ENCODE measurements around the gene RHOXF2B.
"Not testable (repeated sequence)": the region's sequence is repeated elsewhere in the genome, so short reads cannot be mapped to it uniquely, and the experiment has no call there.

The RHOXF2B gene

GRCh38 chrX:120077590-120077989 lies at the start of gene RHOXF2B:
RHOXF2B (minus strand) TSS chrX:120077690; CDS start chrX:120077552, 138 bp downstream.
- DNase-seq: not testable (repeated sequence)

- DNase-seq: no peak
Observed at GRCh38 chrX:120125444-120125843, 48.0 kb upstream of the RHOXF2B start.

- no peak for DNase-seq
Observed at GRCh38 chrX:120120223-120120622, 42.7 kb upstream of the RHOXF2B start.

GRCh38 chrX:120115438-120115963 lies 38.0 kb upstream of the RHOXF2B start, which contains the start of gene RHOXF1:
RHOXF1 (minus strand) TSS chrX:120115913; CDS start chrX:120115862, 51 bp downstream.
- DNase-seq: no peak

GRCh38 chrX:120111611-120112010 lies 34.1 kb upstream of the RHOXF2B start:
- DNase-seq: no peak

- DNase-seq: no peak
Observed at GRCh38 chrX:120109378-120109777, 31.9 kb upstream of the RHOXF2B start.

- not testable (repeated sequence) for DNase-seq
Observed at GRCh38 chrX:120104707-120105106, 27.2 kb upstream of the RHOXF2B start.

- DNase-seq: not testable (repeated sequence)
Observed at GRCh38 chrX:120101057-120101456, 23.6 kb upstream of the RHOXF2B start.

- no peak for DNase-seq
Observed at GRCh38 chrX:120090208-120090607, 12.7 kb upstream of the RHOXF2B start.

- DNase-seq: no peak
Observed at GRCh38 chrX:120087289-120088017, 10.0 kb upstream of the RHOXF2B start.

GRCh38 chrX:120085553-120086185 lies 8.2 kb upstream of the RHOXF2B start:
- DNase-seq: not testable (repeated sequence)

- DNase-seq: not testable (repeated sequence)
Observed at GRCh38 chrX:120066169-120066568, 11.3 kb downstream of the RHOXF2B start.

GRCh38 chrX:120042712-120043111 lies 34.8 kb downstream of the RHOXF2B start:
- not testable (repeated sequence) for DNase-seq

GRCh38 chrX:120042247-120042646 lies 35.2 kb downstream of the RHOXF2B start:
- not testable (repeated sequence) for DNase-seq

GRCh38 chrX:120040176-120040575 lies 37.3 kb downstream of the RHOXF2B start:
- not testable (repeated sequence) for DNase-seq

GRCh38 chrX:120039087-120039733 lies 38.3 kb downstream of the RHOXF2B start:
- not testable (repeated sequence) for DNase-seq

- DNase-seq: no peak
Observed at GRCh38 chrX:120036704-120037103, 40.8 kb downstream of the RHOXF2B start.

GRCh38 chrX:120035522-120036309 lies 41.8 kb downstream of the RHOXF2B start:
- DNase-seq: not testable (repeated sequence)

- no peak for DNase-seq
Observed at GRCh38 chrX:120029354-120029753, 48.1 kb downstream of the RHOXF2B start.

- DNase-seq: no peak
Observed at GRCh38 chrX:120023259-120023658, 54.2 kb downstream of the RHOXF2B start.

GRCh38 chrX:120022763-120023162 lies 54.7 kb downstream of the RHOXF2B start:
- DNase-seq: no peak
